IPS-15b (cell line): ENCODE data around the gene RABEPK.
A peak's percentile ranks its signal among the peaks of the same experiment; 100 is the strongest.
"Not testable (repeated sequence)": the region's sequence is repeated elsewhere in the genome, so short reads cannot be mapped to it uniquely, and the experiment has no call there.

Experiments used
- H3K27me3 ChIP-seq: one replicate; pipeline ENCODE4 v1.6.1; 2013; ENCODE audit warnings: low read length; ENCODE audit not compliant: control insufficient read depth, insufficient read depth
- H3K36me3 ChIP-seq: one replicate; pipeline ENCODE4 v1.6.1; 2013; ENCODE audit warnings: low read length; ENCODE audit not compliant: control insufficient read depth, insufficient read depth
- H3K4me1 ChIP-seq: one replicate; pipeline ENCODE4 v1.6.1; 2013; ENCODE audit warnings: mild to moderate bottlenecking, low read length; ENCODE audit not compliant: control insufficient read depth, insufficient read depth
- H3K4me3 ChIP-seq: one replicate; pipeline ENCODE4 v1.5.1; 2013; ENCODE audit warnings: low read depth, low read length
- H3K9ac ChIP-seq: one replicate; pipeline ENCODE4 v1.6.1; 2013; ENCODE audit warnings: low read depth, mild to moderate bottlenecking, low read length
- H3K9me3 ChIP-seq: one replicate; pipeline ENCODE4 v1.6.1; 2013; ENCODE audit warnings: mild to moderate bottlenecking, low read length; ENCODE audit not compliant: control insufficient read depth, insufficient read depth

RABEPK gene

DNA sequence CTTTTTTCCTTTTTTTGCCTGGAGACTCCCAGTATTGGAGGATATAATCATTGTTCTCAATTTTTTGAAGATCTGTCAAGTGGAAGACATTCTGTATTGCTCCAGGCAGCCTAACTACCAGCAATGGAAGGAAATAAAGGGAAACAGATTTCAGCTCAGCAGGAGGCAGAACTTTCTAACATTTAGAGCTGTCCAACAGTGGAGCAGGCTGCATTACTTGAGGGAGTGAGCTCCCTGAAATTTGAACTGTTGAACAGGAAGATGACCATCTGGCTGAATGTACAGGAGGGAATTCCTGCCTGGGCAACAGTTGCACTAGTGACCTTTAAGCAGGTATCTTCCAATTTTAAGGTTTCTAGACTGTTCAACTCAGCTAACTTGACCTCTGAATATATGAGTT, 60.2 kb downstream of the RABEPK start:
- H3K36me3 ChIP-seq: no peaks in the 10 kb centered on the region
- H3K4me1 ChIP-seq: peaks cover 7% of the 10 kb centered on the region
- H3K9ac ChIP-seq: no peak overlapping the region
- no peak overlapping the region for H3K4me3 ChIP-seq
- H3K9me3 ChIP-seq: no peaks in the 10 kb centered on the region
- no peaks in the 10 kb centered on the region for H3K27me3 ChIP-seq

DNA sequence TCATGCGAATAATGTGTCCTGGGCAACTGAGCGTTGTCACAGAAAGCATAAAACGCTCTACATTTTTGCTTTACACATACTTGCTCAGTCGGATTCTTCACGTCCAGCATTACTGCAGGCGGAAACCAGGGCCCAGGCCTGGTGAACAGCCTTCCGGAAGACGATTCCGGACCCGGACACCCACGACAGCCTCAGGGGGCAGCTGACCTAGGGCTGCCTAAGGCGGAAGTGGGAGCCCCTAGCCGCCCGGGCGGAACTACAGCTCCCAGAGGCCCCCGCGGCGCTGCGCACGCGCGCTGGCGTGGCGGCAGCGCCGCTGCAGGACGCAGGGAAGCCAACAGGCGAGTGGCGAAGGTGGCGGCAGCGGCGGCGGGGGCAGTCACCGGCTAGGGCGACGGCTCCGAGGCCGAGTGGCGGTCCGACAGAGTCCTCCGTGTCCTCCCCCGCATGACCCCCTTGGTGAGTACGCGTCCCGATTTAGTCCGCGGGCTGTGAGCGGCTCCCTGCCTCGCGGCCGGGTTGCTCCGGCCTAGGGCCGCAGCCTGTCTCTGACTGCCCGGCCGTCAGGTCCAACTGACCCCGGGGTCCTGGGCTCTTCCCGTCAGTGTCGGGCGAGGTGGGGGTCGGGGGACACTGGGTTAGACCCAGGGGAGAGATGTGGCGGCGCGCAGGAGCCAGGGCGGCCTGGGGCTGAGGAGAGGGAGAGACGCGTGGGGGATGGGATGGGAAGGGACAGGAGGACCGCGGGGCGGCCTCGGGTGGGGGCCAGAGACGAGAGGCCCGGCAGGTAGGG, 61.4 kb downstream of the RABEPK start, which contains the start of gene GAPVD1:
Gene GAPVD1 (plus strand): TSS at position 326 of the 793 bp plus-strand sequence. CDS start 37,096 bp downstream, outside the sequence.
- H3K4me3 ChIP-seq: peak within 1 kb of the TSS; percentile 93
- H3K36me3 ChIP-seq: no peaks in the 10 kb centered on the region
- no peaks in the 10 kb centered on the region for H3K27me3 ChIP-seq
- H3K9ac ChIP-seq: peak within 1 kb of the TSS; percentile 81
- H3K4me1 ChIP-seq: peaks cover 7% of the 10 kb centered on the region
- H3K9me3 ChIP-seq: no peaks in the 10 kb centered on the region

DNA sequence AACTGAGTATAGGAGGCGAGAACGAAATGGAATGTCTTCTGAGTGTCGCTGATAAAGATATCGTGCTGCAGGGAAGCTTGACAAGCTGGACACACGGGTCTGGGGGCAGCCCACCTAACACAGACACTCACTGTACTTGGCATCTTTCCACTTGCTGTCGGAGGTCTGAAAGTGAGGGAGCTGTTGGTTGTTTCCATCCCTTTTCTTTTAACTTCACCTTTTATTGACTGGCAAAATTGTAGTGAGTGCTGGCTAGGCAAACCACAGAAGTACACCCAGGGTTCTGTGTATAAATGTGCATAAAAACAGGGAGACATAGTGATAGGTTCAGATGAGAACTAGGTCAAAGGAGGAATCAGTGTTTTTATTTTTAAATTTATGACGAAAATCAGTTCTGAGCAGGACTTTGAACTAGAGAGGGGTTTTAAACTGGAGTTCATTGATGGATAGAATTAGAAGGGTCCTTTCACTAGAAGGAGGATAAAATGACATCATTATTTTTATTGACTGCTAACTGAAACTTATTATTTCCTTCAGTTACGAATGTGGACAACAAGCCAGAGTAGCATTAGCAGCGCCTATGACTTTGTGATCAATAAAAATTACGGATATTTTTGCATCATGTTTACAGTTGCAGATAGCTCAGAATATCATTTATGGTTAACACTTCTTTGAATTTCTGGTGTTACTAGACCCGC, 62.1 kb downstream of the RABEPK start:
- no peaks in the 10 kb centered on the region for H3K9me3 ChIP-seq
- no peaks in the 10 kb centered on the region for H3K27me3 ChIP-seq
- peak overlapping the region; percentile 81 for H3K9ac ChIP-seq
- H3K36me3 ChIP-seq: no peaks in the 10 kb centered on the region
- H3K4me1 ChIP-seq: peaks cover 7% of the 10 kb centered on the region
- H3K4me3 ChIP-seq: peak overlapping the region; percentile 93

DNA sequence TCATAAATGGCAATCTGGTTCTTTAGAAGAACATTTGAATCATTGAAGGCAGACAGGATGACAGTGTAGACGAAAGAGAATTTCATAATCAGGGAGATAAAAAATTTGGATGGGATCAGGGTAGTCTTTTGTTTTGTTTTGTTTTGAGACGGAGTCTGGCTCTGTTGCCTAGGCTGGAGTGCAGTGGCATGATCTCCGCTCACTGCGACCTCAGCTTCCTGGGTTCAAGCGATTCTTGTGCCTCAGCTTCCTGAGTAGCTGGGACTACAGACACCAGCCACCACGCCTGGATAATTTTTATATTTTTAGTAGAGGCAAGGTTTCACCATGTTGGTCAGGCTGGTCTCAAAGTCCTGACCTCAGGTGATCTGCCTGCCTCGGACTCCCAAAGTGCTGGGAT, 63.7 kb downstream of the RABEPK start:
- not testable (repeated sequence) for H3K9me3 ChIP-seq, H3K4me3 ChIP-seq, H3K27me3 ChIP-seq, H3K9ac ChIP-seq, H3K4me1 ChIP-seq, H3K36me3 ChIP-seq

DNA sequence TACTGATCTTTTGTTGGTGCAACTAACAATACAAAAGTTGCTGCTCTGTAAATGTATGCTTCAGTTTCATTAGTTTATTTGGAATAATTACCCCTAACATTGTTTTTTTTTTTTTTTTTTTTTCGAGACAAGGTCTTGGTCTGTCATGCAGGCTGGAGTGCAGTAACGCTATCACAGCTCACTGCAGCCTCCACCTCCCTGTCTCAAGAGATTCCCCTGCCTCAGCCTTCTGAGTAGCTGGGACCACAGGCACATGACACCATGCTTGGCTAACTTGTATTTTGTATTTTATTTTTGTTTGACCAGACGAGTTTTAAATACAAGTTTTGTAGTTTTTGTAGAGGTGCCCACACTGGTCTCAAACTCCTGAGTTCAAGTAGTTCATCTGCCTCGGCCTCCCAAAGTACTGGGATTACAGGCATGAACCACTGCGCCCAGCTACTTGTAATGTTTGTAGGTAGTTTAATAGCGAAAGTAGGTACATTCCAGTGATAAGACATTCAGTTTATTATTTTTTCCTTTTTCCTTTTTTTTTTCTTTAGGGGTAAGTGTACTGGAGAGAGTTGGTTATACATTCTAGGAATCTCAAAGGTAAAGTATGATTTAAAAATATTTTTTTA, 68.2 kb downstream of the RABEPK start:
- Histone ChIP-seq H3K27me3 (no peaks in the 10 kb centered on the region), H3K4me1 (peaks cover 17% of the 10 kb centered on the region), H3K9ac (no peak overlapping the region), H3K4me3 (no peak overlapping the region), H3K36me3 (no peaks in the 10 kb centered on the region), H3K9me3 (no peaks in the 10 kb centered on the region)

DNA sequence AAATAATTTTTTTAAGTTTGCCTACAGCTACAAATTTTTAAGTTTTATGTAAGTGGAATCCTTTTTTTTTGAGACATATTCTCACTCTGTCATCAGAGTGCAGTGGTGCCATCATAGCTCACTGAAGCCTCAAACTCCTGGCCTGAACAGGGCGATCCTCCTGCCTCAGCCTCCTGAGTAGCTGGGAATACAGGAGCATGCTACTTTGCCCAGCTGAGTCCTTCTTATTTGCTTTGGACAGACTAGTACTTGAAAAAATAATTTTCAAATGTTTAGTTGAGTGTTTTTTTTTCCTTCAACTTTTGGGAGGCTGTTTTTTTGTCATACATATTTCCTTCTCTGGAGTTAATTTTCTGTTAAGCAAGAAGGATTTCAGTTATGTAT, 68.7 kb downstream of the RABEPK start:
- Histone ChIP-seq H3K9ac (no peak overlapping the region), H3K27me3 (no peaks in the 10 kb centered on the region), H3K4me3 (no peak overlapping the region), H3K4me1 (peaks cover 17% of the 10 kb centered on the region), H3K9me3 (no peaks in the 10 kb centered on the region), H3K36me3 (no peaks in the 10 kb centered on the region)

DNA sequence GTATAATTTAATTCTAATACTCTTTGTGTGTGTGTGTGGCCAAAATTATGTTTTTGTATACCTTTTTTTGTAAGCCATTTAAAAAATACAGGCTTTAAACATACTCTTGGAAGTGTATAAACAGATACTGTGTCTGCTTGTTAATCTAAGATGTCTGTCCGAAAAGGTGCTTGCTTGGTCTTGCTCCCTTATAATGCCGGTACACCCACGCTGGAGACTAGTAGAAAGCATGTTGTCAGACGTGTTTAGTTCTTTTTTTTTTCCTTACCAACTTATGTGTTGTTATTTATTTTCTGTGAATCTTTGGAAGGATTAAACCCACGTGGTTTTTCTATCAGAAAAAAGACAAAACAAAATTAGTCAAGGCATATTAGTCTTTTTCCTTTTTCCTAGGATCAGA, 70.7 kb downstream of the RABEPK start:
- Histone ChIP-seq H3K4me1 (peaks cover 17% of the 10 kb centered on the region), H3K36me3 (no peaks in the 10 kb centered on the region)

DNA sequence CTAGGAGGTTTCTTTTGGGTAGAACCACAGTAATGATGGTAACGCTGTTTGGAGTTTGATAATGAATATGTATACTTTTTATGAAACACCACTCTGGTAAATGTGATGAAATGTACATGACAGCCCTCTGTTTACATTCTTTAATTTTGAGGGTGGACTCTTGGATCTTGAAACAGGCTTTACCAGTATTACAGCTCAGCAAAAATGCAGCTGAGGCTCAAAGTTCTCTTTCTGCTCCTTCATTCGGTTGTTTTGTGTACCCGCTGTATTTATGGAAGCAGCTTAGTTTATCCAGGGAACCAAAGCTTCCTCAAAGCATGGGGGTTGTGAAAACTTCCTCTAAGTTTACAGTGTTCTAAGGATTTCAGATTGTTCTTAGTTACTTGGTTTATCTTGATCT, 72.4 kb downstream of the RABEPK start:
- H3K9ac ChIP-seq: no peak overlapping the region
- no peaks in the 10 kb centered on the region for H3K36me3 ChIP-seq
- no peaks in the 10 kb centered on the region for H3K27me3 ChIP-seq
- no peaks in the 10 kb centered on the region for H3K9me3 ChIP-seq
- peaks cover 17% of the 10 kb centered on the region for H3K4me1 ChIP-seq
- no peak overlapping the region for H3K4me3 ChIP-seq

More for the DNA sequence above, 70.7 kb downstream of the RABEPK start:
- no peak overlapping the region for H3K9ac ChIP-seq
- no peaks in the 10 kb centered on the region for H3K9me3 ChIP-seq
- H3K4me3 ChIP-seq: no peak overlapping the region
- H3K27me3 ChIP-seq: no peaks in the 10 kb centered on the region

DNA sequence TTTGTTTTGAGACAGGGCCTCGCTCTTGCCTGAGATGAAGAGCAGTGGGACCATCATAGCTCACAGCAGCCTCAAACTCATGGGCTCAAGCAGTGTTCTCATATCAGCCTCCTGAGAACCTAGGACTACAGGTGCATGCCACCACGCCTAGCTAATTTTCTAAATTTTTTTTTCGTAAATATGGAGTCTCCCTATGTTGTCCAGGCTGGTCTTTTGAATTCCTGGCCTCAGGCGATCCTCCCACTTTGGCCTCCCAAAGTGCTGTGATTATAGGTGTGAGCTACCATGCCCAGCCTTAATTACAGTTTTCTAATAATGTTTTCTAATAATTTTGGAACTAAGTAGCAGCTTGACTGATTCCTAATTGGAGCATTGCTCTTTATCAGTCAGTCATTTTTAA, 76.4 kb downstream of the RABEPK start:
- H3K36me3 ChIP-seq: no peaks in the 10 kb centered on the region

DNA sequence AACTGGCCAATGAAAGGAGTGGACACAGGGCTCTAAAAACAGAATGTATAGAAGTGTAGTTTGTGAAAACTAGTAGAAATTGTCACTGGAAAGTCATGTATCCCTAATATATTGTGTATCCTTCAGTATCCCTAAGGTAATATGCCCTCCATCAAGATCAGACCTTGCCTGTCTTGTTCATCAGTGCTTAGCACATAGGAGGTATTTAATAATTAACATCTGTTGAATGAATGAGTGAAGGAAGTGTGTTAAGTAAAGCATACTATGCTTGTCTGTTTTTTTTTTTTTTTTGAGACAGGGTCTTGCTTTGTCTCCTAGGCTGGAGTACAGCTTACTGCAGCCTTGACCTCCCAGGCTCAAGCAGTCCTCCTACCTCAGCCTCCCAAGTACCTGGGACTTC, 77.1 kb downstream of the RABEPK start:
- Histone ChIP-seq H3K9ac (no peak overlapping the region), H3K36me3 (no peaks in the 10 kb centered on the region), H3K4me3 (no peak overlapping the region), H3K4me1 (peaks cover 10% of the 10 kb centered on the region), H3K27me3 (no peaks in the 10 kb centered on the region), H3K9me3 (no peaks in the 10 kb centered on the region)

More for the DNA sequence above, 76.4 kb downstream of the RABEPK start:
- Histone ChIP-seq H3K27me3 (no peaks in the 10 kb centered on the region), H3K9me3 (no peaks in the 10 kb centered on the region), H3K4me1 (peaks cover 13% of the 10 kb centered on the region), H3K4me3 (no peak overlapping the region), H3K9ac (no peak overlapping the region)

DNA sequence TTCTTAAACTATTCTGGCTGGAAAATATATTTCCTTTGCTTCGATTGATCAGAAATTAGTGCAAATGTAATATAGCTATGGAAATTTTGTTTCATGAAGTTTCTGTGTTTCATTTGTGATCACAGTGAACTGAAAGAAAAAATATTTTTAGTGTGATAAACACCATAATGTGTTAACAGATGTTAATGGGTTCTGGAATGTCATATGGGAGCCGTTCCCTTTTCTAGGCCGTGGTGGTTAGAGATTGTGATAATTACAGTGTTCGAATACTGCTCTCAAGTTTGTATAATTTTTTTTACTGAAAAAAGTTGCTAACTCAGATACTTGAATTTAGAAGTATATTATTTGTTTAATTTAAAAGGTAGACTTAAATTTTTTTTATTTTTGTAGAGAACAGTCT, 80.6 kb downstream of the RABEPK start:
- Histone ChIP-seq H3K27me3 (no peaks in the 10 kb centered on the region), H3K9me3 (no peaks in the 10 kb centered on the region), H3K9ac (no peak overlapping the region), H3K36me3 (no peaks in the 10 kb centered on the region), H3K4me1 (no peaks in the 10 kb centered on the region), H3K4me3 (no peak overlapping the region)
